HG03442 (cell line): ENCODE measurements around the gene OR8B4.
"Not testable (repeated sequence)": the region's sequence is repeated elsewhere in the genome, so short reads cannot be mapped to it uniquely, and the experiment has no call there.

Source experiments
- ATAC-seq: cut with Tn5 transposase; IDR thresholded peaks from one replicate; pipeline ENCODE4 v1.9.1; 2021; ENCODE audit warnings: mild to moderate bottlenecking, moderate library complexity; ENCODE audit not compliant: unreplicated experiment

Gene OR8B4

DNA sequence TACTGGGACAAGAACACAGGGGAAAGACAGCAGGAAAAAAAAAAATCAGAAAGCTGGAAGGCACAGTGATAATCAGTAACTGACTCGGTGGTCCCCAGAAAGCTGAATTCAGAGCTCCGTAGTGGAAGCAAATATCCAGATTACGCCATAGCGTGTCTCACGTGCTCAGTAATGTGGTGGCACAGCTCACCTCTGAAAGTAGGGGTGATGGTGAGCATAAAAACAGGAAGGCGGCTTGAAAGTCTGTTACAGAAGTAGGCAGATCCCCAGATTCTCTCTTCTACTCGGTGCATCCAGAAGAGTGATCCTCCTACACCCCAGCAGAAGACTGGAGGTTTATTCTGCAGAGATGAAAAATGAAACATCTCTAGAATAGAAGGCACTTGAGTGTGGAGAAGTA lies 14.8 kb downstream of the OR8B4 start:
- ATAC-seq, result no peak

DNA sequence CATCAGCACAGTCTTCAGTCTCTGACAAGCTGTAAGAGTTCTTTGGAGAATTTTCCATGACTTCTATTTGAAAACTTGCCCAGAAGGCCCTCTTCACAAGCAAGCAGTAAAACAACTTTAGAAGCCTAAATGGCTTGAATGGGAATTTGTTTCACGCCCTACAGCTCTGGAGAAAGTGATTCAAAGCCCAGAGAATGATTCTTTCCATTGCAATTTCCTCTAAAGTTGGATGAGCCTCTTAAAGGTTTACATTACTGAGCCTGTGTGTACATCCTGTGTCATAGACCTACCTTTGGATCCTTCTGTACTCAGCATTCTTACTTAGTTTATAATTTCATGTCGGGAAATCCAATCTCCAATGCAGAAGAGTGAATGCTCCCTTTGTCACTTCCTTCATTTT lies 19.1 kb downstream of the OR8B4 start:
- ATAC-seq, result no peak

DNA sequence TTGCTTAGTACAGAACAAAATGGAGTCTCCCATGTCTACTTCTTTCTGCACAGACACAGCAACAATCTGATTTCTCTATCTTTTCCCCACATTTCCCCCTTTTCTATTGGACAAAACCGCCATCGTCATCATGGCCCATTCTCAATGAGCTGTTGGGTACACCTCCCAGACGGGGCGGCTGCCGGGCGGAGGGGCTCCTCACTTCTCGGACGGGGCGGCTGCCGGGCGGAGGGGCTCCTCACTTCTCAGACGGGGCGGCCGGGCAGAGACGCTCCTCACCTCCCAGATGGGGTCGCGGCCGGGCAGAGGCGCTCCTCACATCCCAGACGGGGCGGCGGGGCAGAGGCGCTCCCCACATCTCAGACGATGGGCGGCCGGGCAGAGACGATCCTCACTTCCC lies 21.5 kb downstream of the OR8B4 start:
- not testable (repeated sequence) for ATAC-seq

DNA sequence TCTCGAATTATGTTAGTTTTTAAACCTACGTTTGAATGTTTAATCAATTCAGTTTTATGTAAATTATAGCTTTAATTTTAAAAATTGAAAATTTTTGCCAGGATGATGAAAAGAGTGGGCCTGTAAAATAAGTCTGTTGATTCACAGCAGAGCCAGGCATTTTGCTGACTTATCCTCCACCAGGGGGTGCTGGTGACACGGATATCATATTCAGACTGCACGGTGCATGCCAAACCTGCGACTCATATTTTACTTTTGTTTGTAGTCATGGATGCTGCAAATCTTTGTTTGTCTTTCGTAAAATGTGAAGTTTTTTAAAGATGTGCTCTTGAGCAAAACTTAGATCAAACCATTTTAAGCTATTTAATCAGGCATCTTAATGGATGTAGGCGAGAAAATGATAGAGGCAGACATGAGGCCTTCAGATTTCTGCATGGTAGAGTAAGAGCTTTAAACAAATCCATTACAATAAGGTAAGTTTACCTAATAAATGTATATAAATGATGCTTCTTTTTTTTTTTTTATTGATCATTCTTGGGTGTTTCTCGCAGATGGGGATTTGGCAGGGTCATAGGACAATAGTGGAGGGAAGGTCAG lies 22.2 kb downstream of the OR8B4 start:
- ATAC-seq, result peak; percentile 92

DNA sequence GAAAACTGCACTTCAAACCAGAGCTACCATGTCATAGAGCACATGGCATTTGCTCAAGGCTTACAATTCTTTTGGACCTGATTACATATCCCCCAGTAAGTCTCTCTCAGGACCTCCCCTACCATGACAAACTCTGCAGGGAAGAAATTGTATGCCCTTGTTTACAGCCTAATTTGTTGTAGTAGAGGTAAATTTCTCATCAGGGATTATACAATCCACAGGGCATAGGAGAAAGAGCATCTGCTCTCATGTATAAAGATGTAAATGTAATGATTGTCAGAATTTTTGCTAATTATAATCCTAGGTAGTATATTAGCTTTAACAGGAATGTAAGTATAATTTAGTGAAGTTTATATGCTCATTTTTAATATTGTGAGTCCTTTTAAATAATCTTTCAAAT lies 25.7 kb downstream of the OR8B4 start, which contains the start of gene OR8B3:
Gene OR8B3 (minus strand): TSS at position 101 of the 400 bp plus-strand sequence. CDS start 1,673 bp downstream, outside the sequence.
- ATAC-seq, result no peak

DNA sequence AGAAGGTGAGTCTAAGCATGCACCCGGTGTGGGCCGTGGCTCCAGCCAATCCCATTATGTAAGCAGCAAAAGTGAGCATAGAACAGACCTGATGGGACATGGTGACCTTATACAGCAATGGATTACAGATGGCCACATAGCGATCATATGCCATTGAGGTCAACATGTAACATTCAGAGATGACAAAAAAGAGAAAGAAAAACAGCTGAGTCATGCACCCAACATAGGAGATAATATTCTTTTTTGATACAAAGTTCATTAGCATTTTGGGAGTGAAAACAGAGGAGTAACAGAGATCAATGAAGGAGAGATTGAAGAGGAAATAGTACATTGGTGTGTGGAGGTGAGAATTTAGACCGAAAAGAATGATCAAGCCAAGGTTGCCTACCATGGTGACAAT lies 27.8 kb downstream of the OR8B4 start:
- ATAC-seq, result not testable (repeated sequence)

DNA sequence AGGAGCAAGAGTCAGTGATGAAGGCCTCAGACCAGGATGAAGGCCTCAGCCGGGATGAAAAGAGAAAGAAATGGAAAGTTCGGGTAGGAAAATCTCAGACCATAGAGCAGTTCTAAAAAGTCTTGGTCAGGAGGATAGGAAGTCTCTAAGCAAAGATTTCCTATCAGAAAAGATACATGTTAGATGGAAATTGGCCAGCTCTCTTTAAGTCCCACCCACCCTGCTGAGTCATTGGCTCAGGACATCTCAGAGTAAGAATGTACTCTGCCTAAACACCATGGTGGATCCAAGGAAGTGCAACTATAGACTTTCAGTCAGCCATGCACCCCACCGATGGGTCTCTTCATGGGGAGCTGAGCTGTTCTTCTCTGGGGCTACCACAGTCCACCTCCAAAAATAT lies 30.3 kb downstream of the OR8B4 start:
- no peak for ATAC-seq

DNA sequence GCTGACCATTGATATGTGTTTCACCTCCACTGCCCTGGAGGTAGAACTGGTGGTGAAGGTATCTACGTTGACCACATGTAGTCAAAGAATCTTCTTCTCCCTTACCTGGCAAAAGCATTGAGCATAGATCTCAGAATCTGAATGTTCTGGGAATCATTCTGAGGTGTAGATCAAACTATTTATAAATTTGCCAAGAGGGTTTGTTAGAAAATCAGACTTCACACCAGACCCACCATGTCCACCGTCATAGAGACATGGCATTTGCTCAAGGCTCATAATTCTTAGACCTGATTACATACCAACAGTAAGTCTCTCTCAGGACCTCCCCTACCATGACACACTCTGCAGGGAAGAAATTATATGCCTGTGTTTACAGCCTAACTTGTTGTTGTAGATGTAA lies 40.3 kb downstream of the OR8B4 start, which contains the start of gene OR8B2:
Gene OR8B2 (minus strand): TSS at position 101 of the 400 bp plus-strand sequence. CDS start 1,156 bp downstream, outside the sequence.
- no peak for ATAC-seq

DNA sequence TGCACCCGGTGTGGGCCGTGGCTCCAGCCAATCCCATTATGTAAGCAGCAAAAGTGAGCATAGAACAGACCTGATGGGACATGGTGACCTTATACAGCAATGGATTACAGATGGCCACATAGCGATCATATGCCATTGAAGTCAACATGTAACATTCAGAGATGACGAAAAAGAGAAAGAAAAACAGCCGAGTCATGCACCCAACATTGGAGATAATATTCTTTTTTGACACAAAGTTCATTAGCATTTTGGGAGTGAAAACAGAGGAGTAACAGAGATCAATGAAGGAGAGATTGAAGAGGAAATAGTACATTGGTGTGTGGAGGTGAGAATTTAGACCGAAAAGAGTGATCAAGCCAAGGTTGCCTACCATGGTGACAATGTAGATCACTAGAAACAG lies 41.8 kb downstream of the OR8B4 start:
- ATAC-seq, result not testable (repeated sequence)

DNA sequence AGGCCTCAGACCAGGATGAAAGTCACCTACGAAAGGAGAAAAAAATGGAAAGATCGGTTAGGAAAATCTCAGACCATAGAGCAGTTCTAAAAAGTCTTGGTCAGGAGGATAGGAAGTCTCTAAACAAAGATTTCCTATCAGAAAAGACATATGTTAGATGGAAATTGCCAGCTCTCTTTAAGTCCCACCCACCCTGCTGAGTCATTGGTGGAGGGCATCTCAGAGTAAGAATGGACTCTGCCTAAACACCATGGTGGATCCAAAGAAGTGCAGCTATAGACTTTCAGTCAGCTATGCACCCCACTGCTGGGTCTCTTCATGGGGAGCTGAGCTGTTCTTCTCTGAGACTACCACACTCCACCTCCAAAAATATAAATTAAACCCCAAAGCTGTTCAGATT lies 44.1 kb downstream of the OR8B4 start:
- no peak for ATAC-seq

DNA sequence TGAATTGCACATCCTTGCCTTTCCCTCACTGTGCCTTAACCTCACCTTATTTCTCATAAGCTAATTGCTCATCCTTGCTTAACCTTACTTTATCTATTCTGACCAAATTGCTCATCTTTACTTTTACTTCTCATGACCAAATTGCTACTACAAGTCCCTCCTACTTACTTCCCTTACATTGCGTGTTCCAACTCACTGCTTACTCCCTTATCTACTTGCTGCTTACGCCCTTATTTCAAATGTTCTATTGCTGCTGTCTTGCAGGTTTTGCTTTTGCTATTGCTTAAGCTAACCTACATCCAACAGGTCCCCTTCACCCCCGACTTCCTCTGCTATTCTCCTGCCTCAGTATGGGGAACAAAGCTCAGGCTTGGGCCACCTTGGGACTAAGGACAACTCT lies 48.4 kb downstream of the OR8B4 start:
- ATAC-seq, result no peak
